Tibial nerve (tissue), 3 donors: ENCODE measurements around the gene CFAP299.

Experiments used
- CTCF ChIP-seq, 5 experiments: fragments of 200-600 bp in 3 of 5; fragments of 450-650 bp in 2 of 5; sonication (generic) in 3 of 5; IDR thresholded peaks; one replicate each; pipeline ENCODE4 v1.5.1; 2016 to 2019; ENCODE audit warnings: antibody characterized with exemption in 5 of 5, mild to moderate bottlenecking in 3 of 5, moderate library complexity in 2 of 5
- POLR2A ChIP-seq, 2 donors: fragments of 450-650 bp; IDR thresholded peaks; one replicate each; pipeline ENCODE4 v1.6.1; 2017; ENCODE audit warnings: antibody characterized with exemption in 2 of 2, mild to moderate bottlenecking in 2 of 2, moderate library complexity in 2 of 2

DNA sequence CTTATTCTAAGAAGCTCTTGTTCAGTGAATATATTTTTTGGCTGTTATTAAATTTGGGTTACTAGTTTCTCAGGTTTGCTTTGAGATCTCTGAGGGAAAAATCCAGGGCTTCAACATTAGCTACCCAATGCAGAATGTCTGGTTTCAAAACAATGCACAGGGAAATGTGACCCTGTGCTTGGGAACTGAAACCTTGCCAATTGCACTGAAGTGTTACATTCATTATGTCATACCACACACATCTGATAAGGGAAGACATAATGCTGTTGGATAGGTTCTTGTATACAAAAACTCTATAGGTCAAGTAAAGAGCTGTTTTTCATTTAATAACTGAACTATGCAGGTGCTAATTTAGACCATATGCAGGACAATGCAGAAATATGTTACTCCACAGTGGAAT is 349.7 kb downstream of the CFAP299 start:
- TF ChIP-seq CTCF (IDR thresholded peaks at IDR 0.05) (no peak), POLR2A (IDR thresholded peaks at IDR 0.05) (no peak)
